DMS153 treated with DMSO at 0.1 percent for 48 hours (cell line): ENCODE results near the gene CYSRT1.

ENCODE experiments used
- DNase-seq: peaks from one replicate; lab custom pipeline; 2025; ENCODE audit not compliant: unreplicated experiment; lab: John Stamatoyannopoulos, UW

Gene CYSRT1, protein sequence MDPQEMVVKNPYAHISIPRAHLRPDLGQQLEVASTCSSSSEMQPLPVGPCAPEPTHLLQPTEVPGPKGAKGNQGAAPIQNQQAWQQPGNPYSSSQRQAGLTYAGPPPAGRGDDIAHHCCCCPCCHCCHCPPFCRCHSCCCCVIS

DNA sequence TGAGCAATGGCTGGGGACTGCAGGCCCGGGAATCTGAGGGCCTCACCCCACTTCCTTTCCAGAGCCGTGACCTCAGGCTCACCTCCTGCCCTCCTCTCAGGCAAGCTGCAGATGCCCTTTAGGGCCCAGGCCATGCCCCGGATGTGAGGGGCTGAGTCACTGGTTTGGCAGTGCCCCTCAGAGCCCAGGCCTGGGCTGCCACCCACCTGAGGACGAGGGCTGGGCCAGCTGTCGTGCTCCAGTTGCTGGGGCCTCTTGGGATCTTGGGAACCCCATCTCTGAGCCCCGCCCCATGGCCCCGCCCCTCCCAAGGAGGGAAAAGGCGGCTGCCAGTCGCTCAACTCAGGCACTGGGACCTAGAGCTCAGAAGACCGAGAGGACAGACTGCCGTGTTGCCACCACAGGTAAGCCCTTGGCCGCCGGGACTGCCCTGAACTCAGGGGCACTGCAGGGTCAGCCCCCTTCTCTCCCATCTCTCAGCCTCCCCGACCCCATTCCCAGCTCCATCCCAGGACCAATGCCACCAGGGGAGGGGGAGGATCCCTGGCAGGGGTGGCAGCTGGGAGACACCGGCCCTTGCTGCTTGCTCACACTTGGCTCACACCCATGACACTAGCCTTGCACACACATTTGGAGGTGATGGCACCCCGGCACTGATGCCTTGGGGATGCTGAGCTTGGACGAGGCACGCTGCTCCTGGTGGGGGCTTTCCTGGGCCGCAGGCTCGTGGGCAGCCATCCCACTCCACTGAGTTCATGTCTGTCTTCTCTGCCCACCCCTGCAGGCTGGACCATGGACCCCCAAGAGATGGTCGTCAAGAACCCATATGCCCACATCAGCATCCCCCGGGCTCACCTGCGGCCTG lies at the start of gene CYSRT1:
TSS of gene CYSRT1 (plus strand) at position 345 of the 865 bp plus-strand sequence. CDS start at position 793, 448 bp downstream.
- no peak for DNase-seq

DNA sequence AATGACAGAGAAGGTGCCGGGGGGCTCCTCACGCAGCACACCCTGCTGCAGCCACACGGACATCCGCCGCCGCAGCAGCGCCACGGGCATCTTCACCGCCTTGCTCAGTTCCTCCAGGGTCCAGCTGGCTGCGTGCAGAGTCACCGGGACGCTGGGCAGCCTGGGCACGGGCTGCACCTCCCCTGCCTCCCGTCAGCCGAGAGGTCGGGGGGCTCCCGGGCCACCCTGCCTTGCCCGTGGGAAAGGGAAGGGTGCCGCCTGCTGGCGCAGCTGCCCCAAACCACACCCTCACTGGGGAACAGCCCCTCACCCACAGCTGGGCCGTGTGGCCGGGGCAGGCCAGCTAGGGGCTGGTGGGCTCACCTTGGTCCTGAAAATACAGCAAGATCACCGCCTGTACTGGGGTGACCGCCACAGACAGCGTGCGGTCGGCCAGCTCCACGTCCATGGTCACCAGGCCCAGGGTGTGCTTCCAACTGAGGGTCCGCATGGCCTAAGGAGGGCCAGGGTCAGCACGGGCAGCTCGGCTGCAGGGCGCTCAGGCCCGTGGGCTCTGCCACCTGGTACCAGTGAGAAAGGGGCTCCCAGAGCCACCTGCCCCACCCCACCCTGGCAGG lies 49.5 kb upstream of the CYSRT1 start:
- DNase-seq = no peak

DNA sequence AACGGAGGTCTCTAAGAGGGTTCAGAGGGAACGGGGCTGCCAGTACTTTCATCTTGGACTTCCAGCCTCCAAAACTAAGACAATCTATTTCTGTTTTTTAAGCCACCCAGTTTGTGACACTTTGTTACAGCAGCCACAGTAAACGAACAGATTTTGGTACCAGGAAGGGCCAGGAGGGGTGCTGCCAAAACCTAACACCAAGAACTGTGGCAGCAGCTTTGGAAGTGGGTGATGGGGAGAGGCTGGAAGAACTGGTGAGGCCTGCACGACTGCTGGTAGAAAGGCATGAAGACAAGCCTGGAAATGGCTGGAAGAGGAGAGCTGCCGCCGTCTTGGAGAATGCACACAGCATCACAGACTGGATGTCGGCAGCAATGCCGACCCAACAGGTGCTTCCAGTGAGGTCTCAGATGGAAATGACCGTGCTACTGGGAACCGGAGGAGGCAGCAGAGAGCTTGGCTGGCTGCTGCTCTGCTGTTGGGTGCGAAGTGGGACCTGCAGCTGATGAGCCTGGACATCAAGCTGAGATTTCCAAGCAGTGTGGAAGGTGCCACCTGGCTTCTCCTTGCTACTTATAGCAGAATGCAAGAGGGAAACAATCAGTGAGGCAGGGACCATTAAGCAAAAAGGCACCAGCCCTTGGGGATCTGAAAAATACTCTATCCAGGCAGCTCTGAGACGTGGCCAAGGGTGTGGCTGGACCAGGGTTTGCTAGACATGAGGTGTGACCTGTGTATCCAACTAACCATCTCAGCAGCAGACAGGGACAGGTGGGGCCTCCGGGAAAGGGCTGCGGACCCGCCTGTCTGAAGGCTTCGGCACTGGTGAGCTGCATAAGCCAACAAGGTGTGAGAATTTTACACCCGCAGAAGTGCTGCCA lies 48.4 kb upstream of the CYSRT1 start:
- DNase-seq = no peak

DNA sequence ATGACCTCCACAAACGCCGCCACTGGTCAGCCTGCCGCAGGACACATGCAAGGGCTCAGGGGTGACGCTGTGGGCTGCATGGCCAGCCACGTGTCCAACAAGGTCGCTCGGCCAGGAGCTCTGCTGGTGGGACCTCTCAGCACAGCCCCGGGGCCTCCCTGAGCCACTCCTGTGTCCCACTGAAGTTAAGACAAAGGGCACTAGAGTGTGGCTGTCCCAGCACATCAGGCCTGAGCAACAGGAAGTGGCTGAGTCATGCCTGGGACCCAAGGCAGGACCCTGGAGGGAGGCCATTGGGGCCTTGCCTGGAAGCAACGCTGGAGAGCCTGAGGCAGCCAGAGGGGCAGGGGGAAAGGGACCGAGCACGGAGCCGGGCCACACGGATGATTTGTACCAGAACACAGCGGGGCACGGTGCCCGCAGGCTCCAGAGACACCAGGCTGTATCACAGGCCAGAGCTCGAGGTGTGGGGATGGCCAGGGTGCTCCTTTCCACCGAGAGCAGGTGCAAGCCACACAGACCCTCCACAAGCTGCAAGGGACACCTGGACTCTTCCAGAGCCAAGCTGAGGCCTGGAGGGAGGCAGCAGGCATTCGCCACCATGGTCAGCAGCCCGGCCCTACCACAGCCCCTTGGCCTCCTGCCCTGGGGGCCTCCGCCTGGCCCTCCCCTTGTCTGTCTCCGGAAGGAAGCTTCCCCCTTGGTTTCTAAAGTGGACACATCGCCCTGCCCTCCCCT lies 46.6 kb upstream of the CYSRT1 start:
- DNase-seq = no peak

DNA sequence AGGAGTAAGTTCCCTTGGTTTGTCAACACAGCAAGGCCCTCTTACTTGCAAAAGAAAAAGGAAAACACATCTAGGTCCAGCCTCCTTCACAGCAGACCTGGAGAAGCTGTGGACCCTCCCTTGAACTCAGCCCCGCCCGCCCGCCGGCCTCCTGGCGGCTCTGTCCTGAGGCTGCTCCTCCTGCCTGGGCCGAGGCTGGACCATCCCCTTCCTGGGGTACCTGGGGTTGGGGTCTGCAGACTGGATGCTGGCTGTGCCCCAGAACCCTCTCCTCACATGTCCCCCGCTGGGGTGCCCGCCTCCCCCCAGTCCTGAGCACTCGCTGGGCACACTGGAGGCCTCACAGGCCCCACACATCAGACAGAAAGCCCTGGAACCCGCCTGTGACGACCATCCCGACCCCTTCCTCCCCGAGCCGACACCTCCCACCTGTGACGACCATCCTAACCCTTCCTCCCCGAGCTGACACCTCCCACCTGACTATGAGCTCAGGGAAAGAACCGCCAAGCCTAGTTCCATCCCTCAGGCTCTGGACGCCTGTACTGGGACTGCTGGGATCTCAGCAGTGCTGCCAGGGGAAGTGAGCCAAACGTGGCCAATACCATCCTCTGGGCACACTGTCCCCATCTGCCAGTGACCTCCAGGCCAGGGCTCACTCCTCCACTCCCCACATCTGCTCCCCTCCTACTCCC lies 45.9 kb upstream of the CYSRT1 start:
- no peak for DNase-seq

DNA sequence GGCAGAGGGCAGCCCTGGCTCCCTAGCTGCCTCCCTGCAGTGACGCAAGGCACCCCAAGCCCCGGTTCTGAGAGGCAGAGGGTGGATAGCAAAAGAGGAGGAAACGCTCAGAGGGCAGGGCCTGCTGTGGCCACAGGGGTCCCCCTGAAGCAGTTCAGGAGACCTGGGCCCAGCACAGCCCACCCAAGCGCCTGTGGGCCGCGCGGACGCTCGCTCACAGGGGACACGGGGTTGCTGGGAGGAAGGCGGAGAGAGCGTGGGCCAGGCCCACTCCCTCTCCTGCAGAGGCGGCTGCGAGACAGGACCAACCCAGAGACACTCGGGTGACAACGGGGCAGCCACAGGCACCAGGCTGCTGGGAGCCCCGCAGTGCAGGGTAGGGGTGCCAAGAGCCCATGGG lies 45.2 kb upstream of the CYSRT1 start:
- no peak for DNase-seq

DNA sequence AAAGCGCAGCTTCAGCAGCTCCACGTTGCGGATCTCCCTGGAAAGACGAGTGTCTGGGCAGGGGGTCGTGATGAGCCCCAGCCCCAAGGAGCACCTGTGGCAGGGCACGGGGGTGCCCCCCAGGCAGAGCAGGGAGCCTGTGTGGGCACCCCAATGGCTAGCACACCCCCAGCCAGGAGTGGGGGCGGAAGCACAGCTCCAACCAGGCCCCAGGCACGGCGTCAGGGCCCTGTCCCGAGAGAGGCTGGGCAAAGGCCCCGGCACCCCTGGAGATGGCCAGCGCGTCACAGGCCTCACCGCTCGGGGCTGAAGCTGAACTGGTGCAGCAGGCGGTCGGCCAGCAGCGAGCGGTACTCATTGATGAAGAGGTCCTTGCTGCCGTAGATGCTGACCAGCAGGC lies 44.5 kb upstream of the CYSRT1 start:
- no peak for DNase-seq

DNA sequence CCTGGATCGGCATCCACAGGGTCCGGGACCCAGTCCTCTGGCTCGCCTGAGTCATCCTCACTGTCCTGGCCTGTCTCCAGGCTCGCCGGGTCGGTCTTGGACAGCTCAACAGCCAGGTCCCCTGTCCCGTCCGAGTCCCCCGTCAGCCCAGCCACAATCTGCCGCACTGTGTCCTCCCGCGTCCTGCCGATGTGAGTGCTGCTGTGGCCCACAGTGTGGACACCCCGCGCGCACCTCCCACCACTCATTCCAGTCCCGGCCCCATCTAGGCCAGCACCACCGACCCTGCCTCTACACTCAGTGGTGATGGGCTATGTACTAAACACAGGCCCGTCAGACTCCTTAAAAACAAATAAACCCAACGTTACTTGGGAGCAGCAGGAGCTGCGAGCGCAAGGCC lies 43.3 kb upstream of the CYSRT1 start:
- no peak for DNase-seq

DNA sequence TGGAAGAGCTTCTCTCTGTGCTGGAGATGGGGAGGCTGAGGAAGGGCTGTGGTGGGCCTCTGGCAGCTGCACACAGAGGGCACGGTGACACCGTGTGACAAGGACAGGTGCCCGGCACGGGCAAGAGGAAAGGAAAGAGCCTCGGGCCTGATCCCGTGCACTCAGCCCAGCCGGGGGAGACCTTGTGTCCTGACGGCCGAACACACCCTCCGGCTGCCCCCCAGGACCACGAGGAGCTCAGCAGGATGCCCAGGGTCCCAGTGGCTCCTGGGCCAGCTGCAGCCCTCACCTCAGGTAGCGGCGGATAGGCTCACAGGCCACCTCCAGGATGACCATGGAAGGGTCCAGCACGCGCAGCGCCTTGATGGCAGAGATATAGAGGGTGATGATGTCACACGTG lies 42.1 kb upstream of the CYSRT1 start:
- DNase-seq = no peak

DNA sequence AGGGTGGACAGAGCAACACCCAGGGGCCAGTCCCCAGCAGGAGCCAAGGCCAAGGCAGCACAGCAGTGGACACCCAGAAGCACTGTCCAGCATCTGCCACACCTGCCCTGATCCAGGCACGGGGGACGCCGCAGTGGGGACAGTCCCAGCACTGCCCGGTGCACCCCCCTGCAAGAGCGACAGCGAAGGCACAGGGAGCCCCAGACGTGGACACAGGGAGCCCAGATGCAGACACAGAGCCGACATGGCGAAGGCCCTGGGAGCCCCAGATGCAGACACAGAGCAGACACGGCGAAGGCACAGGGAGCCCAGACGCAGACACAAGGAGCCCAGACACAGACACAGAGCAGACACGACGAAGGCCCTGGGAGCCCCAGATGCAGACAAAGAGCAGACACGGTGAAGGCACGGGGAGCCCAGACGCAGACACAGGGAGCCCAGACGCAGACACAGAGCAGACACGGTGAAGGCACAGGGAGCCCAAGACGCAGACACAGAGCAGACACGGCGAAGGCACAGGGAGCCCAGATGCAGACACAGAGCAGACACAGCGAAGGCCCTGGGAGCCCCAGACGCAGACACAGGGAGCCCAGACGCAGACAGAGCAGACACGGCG lies 40.9 kb upstream of the CYSRT1 start:
- DNase-seq = no peak

DNA sequence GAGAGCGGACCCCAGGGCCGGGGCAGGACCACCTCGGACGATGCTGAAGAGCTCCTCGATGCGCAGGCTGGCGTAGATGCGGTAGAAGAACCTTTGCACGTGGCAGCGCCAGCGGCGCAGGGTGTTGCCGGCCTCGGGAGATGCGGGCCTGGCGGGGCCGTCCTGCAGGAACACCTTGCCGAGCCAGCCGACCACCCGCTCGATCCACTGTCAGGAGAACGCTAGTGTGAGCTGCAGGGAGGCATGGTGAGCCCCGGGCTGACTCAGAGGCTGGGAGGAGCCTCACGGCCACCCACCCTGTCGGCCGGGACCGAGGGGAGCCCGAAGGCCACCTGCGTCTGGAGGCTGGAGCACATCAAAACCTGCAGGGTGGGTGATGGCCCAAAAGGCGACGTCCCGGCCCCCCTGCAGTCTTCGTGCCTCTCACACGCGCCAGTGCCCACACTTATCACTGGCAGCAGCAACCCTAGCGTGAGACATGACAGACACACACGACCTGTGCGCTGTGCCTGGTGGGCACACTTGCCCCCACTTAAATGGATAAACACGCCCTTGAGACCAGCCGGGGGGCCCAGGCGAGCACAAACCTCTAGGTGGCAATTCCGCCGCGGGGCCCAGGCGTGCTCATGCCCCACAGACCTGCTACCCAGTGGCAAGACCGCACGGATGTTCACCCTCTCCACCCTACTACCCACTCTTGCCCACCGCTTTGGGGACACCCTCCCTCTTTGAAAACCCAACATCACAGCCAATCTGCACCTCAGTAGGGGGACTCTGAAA lies 39.9 kb upstream of the CYSRT1 start:
- DNase-seq = no peak

DNA sequence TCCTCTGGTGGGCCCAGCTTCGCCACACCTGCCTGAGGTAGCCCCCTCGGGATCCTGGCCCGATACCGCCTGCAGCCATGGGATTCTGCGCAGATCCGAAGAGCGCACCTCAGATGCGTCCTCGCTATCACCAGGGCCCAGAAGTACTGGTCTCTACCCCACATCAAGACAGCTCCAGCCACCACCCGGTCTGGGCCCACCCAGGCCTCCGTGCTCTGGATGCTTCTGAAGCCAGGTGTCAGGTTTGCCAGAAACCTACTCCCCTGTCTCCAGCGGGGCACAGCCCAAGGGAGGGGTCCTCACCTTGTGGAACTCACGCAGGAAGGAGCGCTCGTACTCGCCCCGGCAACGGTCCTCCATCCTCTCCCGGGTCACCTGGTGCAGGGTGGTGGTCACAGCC lies 39.1 kb upstream of the CYSRT1 start:
- no peak for DNase-seq

DNA sequence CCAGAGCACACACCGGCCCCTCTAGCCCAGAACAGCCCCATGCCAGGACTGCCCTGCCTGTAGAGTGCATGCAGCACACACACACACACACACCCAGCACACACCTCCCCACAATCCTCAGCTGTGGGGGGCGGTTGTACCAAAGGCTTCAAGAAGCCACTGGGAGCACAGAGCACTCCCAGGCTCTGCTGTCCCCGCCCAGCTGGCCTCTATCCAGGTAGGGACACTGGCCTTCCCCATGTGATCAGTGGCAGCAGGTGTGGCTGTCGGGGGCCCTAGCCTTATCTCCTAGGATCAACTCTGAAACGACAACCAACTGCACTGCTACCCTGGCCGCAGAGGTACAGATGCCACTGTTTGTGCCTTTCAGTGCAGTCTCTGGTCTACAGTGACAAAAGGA lies 38.6 kb upstream of the CYSRT1 start:
- no peak for DNase-seq

DNA sequence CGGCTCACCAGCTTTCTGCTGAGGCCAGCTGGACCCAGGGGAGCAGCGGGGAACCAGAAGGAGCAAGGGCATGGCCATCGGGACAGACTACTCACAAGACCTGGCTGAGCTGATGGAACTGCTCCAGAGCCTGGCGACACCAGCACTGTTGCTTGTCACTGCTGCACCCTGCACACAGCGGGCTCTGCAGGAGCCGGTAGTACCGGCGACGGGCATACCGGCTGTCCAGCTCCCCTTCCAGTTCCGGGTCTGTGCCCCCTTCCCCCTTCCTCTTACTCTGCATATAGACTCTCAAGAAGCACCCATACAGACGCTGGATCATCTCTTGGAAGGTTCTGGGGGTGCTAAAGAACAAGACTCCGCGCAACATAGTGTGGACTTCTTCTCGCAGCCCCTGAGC lies 37.6 kb upstream of the CYSRT1 start:
- no peak for DNase-seq

DNA sequence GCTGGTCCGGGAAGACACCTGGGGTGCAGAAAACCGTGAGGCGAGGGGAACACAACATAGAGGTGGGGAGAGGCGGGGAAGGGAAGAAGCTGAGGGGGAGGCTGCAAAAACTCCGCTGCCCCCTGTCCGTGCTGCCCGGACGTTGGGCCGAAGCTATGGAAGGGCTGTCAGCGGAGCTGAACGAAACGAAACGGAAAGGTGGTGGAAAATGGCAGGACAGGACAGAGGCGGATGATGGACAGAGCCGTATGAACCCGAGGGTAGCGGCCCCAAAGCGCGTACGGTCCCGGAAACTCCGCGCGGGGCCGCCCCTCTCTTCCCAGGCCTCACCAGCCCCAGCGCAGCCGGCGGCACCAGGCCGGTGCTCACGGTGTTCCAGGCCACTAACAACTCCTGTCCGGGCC lies 36.9 kb upstream of the CYSRT1 start:
- no peak for DNase-seq

DNA sequence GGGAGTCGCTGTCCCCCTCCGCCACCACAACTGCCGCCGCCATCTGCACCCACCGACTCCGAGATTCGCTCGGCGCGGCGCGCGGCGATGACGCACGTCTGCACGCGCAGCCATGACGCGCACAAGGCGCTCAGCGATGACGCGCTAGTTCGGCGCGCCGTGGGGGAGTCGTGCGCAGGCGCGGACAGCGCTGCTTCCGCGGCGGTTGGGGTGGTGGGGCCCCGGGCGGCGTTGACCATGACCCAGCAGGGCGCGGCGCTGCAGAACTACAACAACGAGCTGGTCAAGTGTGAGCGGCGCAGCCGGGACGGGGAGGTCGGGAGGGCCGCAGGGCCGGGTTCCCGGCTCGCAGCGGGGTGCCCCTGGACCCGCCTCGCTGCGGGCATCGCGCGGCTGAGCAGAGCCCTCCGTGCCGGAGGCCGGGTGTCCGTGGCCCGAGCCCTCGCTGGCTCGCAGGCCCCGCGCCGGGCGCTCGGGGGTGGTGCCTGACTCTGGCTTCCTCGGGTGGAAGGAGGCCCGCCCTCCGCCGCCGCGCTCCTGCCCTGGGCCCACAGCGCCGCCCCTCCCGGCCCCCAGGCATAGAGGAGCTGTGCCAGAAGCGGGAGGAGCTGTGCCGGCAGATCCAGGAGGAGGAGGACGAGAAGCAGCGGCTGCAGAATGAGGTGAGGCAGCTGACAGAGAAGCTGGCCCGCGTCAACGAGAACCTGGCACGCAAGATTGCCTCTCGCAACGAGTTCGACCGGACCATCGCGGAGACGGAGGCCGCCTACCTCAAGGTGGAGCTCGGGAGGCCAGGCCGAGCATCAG lies 36.3 kb upstream of the CYSRT1 start, which contains the start of the genes ANAPC2 and SSNA1:
TSS of gene ANAPC2 (minus strand) at position 71 of the 807 bp plus-strand sequence. CDS start at position 43, 28 bp downstream.
TSS of gene SSNA1 (plus strand) at position 187 of the 807 bp plus-strand sequence. CDS start at position 238, 51 bp downstream.
- DNase-seq = peak; percentile 79
